Gastroesophageal sphincter (tissue), 3 donors: ENCODE measurements around the gene ABAT.

Experiments
- EP300 ChIP-seq: sonication (generic); formaldehyde crosslinking; IDR thresholded peaks from one replicate; pipeline ENCODE4 v1.6.1; 2017; ENCODE audit warnings: antibody characterized with exemption, mild to moderate bottlenecking
- POLR2A ChIP-seq, 2 donors: fragments of 450-650 bp; IDR thresholded peaks; one replicate each; pipeline ENCODE4 v1.6.1; 2017; ENCODE audit warnings: antibody characterized with exemption in 2 of 2, mild to moderate bottlenecking in 2 of 2, moderate library complexity in 1 of 2
- POLR2AphosphoS5 ChIP-seq: sonication (generic); formaldehyde crosslinking; IDR thresholded peaks from one replicate; pipeline ENCODE4 v1.6.1; 2017; ENCODE audit warnings: antibody characterized with exemption
- TF ChIP-seq, protein P1 (sequence below), 4 experiments: fragments of 200-600 bp in 2 of 4; fragments of 450-650 bp in 2 of 4; sonication (generic) in 1 of 4; IDR thresholded peaks; one replicate each; pipeline ENCODE4 v1.5.1; 2017 to 2019; ENCODE audit warnings: antibody characterized with exemption in 4 of 4, mild to moderate bottlenecking in 2 of 4, moderate library complexity in 2 of 4

- TF ChIP-seq, protein P1, sequence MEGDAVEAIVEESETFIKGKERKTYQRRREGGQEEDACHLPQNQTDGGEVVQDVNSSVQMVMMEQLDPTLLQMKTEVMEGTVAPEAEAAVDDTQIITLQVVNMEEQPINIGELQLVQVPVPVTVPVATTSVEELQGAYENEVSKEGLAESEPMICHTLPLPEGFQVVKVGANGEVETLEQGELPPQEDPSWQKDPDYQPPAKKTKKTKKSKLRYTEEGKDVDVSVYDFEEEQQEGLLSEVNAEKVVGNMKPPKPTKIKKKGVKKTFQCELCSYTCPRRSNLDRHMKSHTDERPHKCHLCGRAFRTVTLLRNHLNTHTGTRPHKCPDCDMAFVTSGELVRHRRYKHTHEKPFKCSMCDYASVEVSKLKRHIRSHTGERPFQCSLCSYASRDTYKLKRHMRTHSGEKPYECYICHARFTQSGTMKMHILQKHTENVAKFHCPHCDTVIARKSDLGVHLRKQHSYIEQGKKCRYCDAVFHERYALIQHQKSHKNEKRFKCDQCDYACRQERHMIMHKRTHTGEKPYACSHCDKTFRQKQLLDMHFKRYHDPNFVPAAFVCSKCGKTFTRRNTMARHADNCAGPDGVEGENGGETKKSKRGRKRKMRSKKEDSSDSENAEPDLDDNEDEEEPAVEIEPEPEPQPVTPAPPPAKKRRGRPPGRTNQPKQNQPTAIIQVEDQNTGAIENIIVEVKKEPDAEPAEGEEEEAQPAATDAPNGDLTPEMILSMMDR (IDR thresholded peaks at IDR 0.05), result no peak
- TF ChIP-seq POLR2AphosphoS5 (no peak), POLR2A (IDR thresholded peaks at IDR 0.05) (no peak), EP300 (no peak)
These were observed 6.3 kb upstream of the ABAT start for GRCh38 chr16:8668113-8668512.
